Aorta (tissue), 5 donors: ENCODE measurements around the gene FBXW8. TPM values are rescaled to one million over a fixed set of nuclear protein-coding genes. Genes with fewer than 3 reads are reported as not detected.

Experiments
- ATAC-seq: fragments of 200-7000 bp; cut with Tn5 transposase; one replicate; pipeline ENCODE4 v1.9.1; 2022; ENCODE audit warnings: moderate library complexity; ENCODE audit not compliant: low FRiP score
- DNase-seq, 2 donors: peaks; one replicate each; pipeline ENCODE4 v3.0.0-alpha.2; 2020
- H3K27ac ChIP-seq, 2 donors: one replicate each; pipeline ENCODE4 v1.5.1; 2013; ENCODE audit warnings: low read length in 2 of 2, mild to moderate bottlenecking in 2 of 2, moderate library complexity in 2 of 2, control low read depth in 1 of 2, inconsistent platforms in 1 of 2, low read depth in 1 of 2
- H3K27me3 ChIP-seq, 2 donors: one replicate each; pipeline ENCODE4 v1.6.1; 2013; ENCODE audit warnings: control low read depth in 1 of 2, low read length in 1 of 2, mild to moderate bottlenecking in 1 of 2, moderate library complexity in 1 of 2; ENCODE audit not compliant: insufficient read depth in 2 of 2, control insufficient read depth in 1 of 2
- H3K36me3 ChIP-seq, 2 donors: one replicate each; pipeline ENCODE4 v1.6.1; 2013; ENCODE audit warnings: control low read depth in 1 of 2, low read length in 1 of 2, mild to moderate bottlenecking in 1 of 2; ENCODE audit not compliant: insufficient read depth in 2 of 2, control insufficient read depth in 1 of 2
- H3K4me1 ChIP-seq, 2 donors: one replicate each; pipeline ENCODE4 v1.6.1; 2013; ENCODE audit warnings: low read length in 2 of 2, control low read depth in 1 of 2, mild to moderate bottlenecking in 1 of 2, moderate library complexity in 1 of 2; ENCODE audit not compliant: insufficient read depth in 2 of 2, control insufficient read depth in 1 of 2
- H3K4me3 ChIP-seq, 2 donors: one replicate each; pipeline ENCODE4 v1.5.1; 2013; ENCODE audit warnings: low read length in 2 of 2, control low read depth in 1 of 2, mild to moderate bottlenecking in 1 of 2
- H3K9me3 ChIP-seq: one replicate; pipeline ENCODE4 v1.6.1; 2013; ENCODE audit warnings: mild to moderate bottlenecking, low read length; ENCODE audit not compliant: control insufficient read depth
- WGBS, 2 donors: extraction: QIAGEN DNeasy Blood & Tissue Kit; methylation state at CpG; one replicate each; pipeline ENCODE4 v1.1.7; 2013; 5-methylcytosine and 5-hydroxymethylcytosine counted together
- intact Hi-C, 2 donors: fragments of 100-400 bp; cut with DNase I; formaldehyde crosslinking; loops; one replicate each; pipeline versions ENCODE4 v1.14.2 to v1.15.0; 2022
- polyA plus RNA-seq, 2 donors: library from polyadenylated mRNA; stranded (reverse); fragments of 200-250 nt; gene quantifications; one replicate each; pipeline ENCODE4 v1.2.3, GENCODE V29; 2013
- total RNA-seq, 2 donors: library from RNA; stranded (reverse); fragmentation: NEBNext Ultra II Directional; extraction: Animal tissue kit (Norgen Biotek cat#: 25700); gene quantifications; one replicate each; pipeline ENCODE4 v1.2.1, GENCODE V29; 2021
- donor health status: healthy with polysubstance abuse.
- donor health status: Bipolar disorder and iron deficiency.
- donor health status: DM: no; HTN: no; CAD: no.
- donor health status: DM: no; HTN: no; CAD: no.
- donor health status: DM: yes; HTN: yes; CAD: no.

Gene FBXW8
- total and polyA plus RNA-seq, 4 donors, result 2.3 to 18.7 (median 8.6) TPM

DNA sequence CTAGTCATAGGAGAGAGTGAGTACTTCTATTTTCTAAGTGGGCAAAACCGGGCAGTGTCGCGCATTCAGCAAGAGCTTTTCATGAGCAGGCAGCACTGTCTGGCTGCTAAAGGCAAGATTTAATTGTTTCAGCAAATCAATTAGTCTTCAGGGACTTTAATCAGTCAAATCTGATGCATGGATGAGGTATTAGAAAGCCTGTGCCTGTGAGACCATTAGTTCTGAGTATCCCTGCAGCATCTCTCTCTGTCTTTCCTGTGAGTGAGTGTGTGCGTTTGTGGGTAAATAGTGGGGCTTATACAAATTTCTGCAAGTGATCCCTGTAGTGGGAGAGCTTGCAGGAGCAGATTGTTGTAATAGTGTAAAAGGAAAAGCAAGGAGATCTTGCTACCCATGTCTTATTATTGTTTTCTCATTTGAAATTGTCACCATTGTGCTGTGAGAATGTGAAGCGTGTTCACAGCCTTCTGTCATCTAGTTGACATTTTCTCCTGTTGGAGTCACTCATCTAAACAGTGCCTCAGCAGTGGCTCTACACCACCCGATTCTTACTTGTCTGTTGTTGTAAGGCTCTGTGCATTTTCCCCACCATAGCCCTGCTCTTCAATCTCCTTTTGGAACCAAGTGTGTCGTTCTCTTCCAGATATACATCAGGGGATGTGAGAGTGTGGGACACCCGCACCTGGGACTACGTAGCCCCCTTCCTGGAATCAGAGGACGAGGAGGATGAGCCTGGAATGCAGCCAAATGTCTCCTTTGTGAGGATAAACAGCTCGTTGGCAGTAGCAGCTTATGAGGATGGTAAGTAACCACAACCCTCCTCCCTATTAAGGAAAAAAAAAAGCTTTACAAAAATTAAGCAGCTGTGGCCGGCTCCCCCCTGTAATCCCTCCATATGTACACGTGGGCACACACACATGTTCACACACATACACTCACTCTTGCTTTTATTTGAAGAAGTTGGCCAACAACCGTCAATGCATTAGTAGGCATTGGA lies 53.6 kb downstream of the FBXW8 start:
- no peak for ATAC-seq
- WGBS, 2 donors, result 83 to 84% methylated on average over 14 of the region's 14 CpGs

DNA sequence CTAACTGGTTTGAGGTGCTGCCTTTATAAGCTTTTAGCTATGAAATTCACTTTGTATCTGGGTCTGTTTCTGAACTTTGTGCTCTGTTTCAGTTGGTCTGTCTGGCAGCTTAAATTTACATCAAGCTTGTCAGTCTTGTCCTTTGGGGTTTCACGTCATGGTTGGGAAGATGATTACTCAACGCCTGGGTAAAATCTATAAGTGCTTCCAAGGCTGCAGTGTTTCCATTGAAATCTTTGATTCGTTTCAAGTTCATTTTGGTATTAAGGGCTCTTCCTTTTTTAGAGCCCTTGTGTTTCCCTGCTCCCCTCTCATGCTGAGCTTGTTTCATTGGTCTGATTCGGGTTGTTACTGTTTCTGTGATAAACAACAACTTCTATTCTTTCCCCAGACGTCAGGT lies 58.2 kb downstream of the FBXW8 start:
- no peaks in the 10 kb centered on the region for H3K27me3 ChIP-seq
- H3K27ac ChIP-seq, result no peak overlapping the region
- no peak overlapping the region for H3K4me3 ChIP-seq
- H3K9me3 ChIP-seq, result no peaks in the 10 kb centered on the region
- WGBS, 2 donors, result 79 to 85% methylated on average over 5 of the region's 5 CpGs
- H3K4me1 ChIP-seq, result no peaks in the 10 kb centered on the region
- intact Hi-C loops, result no loop called here
- DNase-seq (no peak), ATAC-seq (no peak)
- peaks cover 0 to 2% of the 10 kb centered on the region in 2 donors for H3K36me3 ChIP-seq

More for the DNA sequence above, 53.6 kb downstream of the FBXW8 start:
- Histone ChIP-seq H3K4me3 (no peak overlapping the region), H3K9me3 (no peaks in the 10 kb centered on the region), H3K4me1 (no peaks in the 10 kb centered on the region), H3K27ac (no peak overlapping the region), H3K36me3 (no peaks in the 10 kb centered on the region), H3K27me3 (no peaks in the 10 kb centered on the region)
- DNase-seq, result no peak
- intact Hi-C loops, result no loop called here

DNA sequence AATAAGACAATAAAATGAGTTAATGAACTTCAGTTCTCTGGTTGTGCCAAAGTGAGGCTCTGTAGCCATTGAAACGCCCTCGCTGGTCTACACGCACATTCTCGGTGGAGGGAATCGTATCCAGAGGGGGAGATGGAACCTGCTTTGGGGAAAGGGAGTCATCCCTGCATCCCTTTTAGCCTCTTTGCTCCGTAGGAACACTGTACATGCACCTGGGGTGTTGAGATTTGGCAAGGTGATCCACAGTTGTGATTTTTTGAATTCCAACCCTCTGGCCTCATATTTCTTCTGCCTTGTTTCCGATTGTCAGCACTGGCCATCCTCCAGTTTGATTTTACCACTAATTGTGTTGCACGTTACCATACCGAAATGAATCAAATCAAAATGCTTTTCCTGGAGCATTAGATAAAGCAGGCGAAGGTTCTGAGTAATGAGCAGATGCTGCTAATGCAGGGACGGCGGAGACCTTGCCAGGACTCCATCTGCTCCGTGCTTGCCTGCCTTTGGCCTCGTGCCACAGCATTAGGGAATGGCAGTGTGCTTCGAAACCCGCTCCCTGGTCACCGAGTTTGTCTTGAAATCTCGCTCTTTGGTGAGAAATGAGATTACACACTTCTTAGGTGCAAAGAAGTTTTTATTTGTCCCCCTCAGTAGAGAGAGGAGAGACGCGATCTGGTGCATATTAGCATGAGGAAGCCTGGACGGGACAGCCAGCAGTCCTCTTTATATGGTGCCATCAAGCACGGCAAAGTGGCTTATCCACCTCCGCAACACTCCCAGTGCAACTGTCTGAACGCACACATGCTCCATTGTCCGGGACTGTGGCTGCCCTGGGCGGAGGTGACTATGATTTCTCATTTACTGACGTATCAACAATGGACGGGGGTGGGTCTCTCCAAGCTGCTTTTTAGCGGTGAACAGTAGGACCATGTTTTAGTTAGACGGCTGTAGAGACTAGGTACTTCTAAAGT lies 59.1 kb downstream of the FBXW8 start:
- no peak for ATAC-seq
- Histone ChIP-seq H3K27me3 (no peaks in the 10 kb centered on the region), H3K4me1 (no peaks in the 10 kb centered on the region), H3K36me3 (peaks cover 0 to 2% of the 10 kb centered on the region in 2 donors), H3K9me3 (no peaks in the 10 kb centered on the region), H3K4me3 (no peak overlapping the region), H3K27ac (no peak overlapping the region)
- WGBS, 2 donors, result 81 to 84% methylated on average over 30 of the region's 30 CpGs
- intact Hi-C loops, result no loop called here
- no peak for DNase-seq

DNA sequence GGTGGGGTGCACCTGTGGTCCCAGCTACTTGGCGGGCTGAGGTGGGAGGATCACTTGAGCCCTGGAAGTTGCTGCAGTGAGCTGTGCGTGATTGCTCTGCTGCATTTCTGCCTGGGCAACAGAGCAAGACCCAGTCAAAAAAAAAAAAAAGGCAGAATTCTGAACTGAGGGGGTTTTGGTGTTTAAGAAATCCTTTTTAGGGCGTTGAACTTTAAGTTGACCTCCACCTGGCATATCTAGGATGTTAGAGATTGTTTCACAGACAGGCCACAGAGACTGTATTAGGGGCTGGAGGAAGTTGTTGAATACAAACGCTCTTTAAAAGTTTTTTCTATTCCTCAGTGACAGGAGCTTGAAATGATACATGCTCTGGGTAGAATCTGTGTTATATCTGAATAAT lies 60.5 kb downstream of the FBXW8 start:
- Histone ChIP-seq H3K27me3 (no peaks in the 10 kb centered on the region), H3K4me1 (no peaks in the 10 kb centered on the region), H3K27ac (no peak overlapping the region), H3K4me3 (no peak overlapping the region), H3K9me3 (no peaks in the 10 kb centered on the region), H3K36me3 (peaks cover 0 to 2% of the 10 kb centered on the region in 2 donors)
- intact Hi-C loops, result no loop called here
- DNase-seq, result no peak
- no peak for ATAC-seq
- 94 to 95% methylated on average over 4 of the region's 4 CpGs for WGBS, 2 donors

DNA sequence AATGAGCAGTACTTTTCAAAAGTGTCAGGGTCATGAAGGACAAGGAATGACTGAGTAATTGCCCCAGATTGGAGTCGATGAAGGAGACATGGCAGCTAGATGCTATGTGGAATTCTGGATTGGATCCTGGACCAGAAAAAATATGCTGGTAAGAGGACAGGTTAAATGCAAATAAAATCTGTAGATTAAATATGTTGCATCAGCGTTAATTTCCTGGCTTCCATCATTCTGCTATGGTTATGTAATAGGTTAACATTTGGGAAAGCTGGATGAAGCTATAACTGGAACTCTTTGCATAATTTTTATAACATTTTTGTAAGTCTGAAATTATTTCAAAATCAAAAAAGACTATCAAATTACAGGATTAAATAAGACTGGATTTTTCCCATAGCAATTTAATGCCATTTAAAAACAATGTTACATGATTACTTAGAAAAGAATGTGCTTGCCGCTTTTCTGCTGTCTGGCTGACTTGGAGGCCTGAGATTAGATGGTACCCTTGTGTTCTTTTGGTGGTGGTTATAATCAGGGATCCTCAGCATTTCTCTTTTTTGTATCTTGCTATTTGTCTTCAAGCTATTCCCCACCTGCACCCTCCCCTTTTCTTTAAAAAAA lies 65.1 kb downstream of the FBXW8 start:
- H3K4me1 ChIP-seq, result no peaks in the 10 kb centered on the region
- no peaks in the 10 kb centered on the region for H3K9me3 ChIP-seq
- no peak overlapping the region for H3K27ac ChIP-seq
- peaks cover 0 to 4% of the 10 kb centered on the region in 2 donors for H3K36me3 ChIP-seq
- intact Hi-C loops, result no loop called here
- H3K27me3 ChIP-seq, result no peaks in the 10 kb centered on the region
- DNase-seq (no peak), ATAC-seq (no peak)
- WGBS, 2 donors, result 81 to 83% methylated on average over 3 of the region's 3 CpGs
- no peak overlapping the region for H3K4me3 ChIP-seq

DNA sequence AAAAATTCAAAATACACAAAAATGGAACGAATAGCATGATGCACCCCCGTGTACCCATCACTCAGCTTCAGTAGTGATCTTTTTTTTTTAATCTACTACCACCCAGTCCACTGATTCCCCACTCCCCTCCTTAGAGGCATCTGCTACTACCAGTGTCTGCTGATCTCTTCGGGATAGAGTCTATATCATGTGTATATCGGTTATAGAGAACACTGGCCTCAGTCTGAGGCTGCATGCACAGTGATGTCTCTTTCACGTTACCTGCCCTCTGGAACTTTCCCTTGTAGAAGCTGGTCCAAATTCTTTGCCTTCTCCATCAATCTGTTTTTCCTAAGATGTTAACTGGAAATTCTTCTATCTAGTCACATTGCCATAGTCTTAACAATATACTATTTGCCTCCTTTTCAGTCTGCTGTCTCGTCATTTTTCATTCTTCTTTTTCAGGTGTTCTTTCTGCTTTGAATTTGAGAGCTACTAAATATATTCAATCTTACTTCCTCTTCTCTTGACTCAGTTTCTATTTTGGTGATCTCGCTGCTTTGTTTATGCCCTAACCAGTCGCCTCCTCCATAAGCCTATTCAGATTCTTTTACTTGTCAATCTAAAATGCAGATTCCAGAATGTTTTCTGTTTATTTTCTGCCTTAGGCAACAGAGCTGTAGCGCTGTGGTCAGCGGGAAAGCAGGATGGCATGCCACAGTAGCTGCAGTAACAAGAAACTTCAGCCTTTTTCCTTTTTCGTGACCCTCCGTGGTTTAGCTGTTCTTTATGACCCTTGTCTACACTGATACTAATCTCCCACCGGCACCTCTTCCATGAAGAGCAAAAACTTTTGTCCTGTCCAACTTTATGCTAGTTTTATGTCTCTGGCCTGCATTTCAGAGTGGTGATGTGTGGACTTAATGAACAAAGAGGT lies 67.0 kb downstream of the FBXW8 start:
- H3K4me3 ChIP-seq, result no peak overlapping the region
- H3K27me3 ChIP-seq, result no peaks in the 10 kb centered on the region
- H3K36me3 ChIP-seq, result peaks cover 0 to 4% of the 10 kb centered on the region in 2 donors
- H3K9me3 ChIP-seq, result no peaks in the 10 kb centered on the region
- WGBS, 2 donors, result 85 to 89% methylated on average over 13 of the region's 13 CpGs
- ATAC-seq (no peak), DNase-seq (no peak)
- no peak overlapping the region for H3K27ac ChIP-seq
- intact Hi-C loops, result no loop called here
- no peaks in the 10 kb centered on the region for H3K4me1 ChIP-seq

DNA sequence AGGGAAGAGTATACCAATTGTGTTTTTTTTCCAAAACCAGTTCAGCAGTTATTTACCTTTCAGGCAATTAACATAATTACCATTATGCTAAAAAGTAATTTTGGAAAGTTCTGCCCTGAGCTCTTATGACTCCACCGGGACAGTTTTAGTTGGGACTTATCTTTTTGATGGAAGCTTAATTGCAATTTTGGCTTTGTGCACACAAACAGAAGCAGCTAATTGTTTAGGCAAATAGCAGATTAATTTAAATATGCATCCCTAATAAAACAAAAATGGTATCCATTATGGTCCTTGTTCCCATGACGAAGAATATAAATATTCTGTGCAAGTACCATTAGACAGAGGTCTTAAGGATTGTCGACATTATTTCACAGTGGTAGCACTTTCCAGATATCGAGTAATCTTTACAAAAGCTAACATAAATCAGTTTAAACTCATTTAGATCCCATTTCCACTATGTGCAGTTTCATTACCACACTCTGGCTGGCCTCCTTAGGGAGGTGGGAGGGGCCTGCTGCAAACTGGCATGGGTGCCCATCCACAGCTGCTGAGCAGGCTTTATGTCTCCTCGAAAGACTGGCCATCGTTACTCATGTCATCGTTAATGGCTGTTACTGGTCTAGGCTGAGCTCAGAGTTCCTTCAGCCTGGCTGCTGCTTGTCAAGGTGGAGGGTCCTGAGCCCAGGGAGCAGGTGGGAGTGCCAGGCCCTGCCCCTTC lies 68.2 kb downstream of the FBXW8 start:
- intact Hi-C loops, result no loop called here

More for the DNA sequence above, 68.2 kb downstream of the FBXW8 start:
- Histone ChIP-seq H3K9me3 (no peaks in the 10 kb centered on the region), H3K27me3 (no peaks in the 10 kb centered on the region), H3K36me3 (peaks cover 0 to 4% of the 10 kb centered on the region in 2 donors), H3K27ac (no peak overlapping the region), H3K4me3 (no peak overlapping the region), H3K4me1 (no peaks in the 10 kb centered on the region)
- no peak for DNase-seq
- WGBS, 2 donors, result 85% methylated on average over 7 of the region's 7 CpGs
- ATAC-seq, result no peak
